ENCODE data around the gene ATP4B. TPM values are rescaled to one million over a fixed set of nuclear protein-coding genes. Genes with fewer than 3 reads are reported as not detected.
A peak's percentile ranks its signal among the peaks of the same experiment; 100 is the strongest.

The ATP4B gene
- total and polyA plus RNA-seq, 2 of the 8 experiments (the other 6 are each of a cell fraction or from before 2014, with no cell fraction given) = 0.05 TPM; not detected in 1

DNA sequence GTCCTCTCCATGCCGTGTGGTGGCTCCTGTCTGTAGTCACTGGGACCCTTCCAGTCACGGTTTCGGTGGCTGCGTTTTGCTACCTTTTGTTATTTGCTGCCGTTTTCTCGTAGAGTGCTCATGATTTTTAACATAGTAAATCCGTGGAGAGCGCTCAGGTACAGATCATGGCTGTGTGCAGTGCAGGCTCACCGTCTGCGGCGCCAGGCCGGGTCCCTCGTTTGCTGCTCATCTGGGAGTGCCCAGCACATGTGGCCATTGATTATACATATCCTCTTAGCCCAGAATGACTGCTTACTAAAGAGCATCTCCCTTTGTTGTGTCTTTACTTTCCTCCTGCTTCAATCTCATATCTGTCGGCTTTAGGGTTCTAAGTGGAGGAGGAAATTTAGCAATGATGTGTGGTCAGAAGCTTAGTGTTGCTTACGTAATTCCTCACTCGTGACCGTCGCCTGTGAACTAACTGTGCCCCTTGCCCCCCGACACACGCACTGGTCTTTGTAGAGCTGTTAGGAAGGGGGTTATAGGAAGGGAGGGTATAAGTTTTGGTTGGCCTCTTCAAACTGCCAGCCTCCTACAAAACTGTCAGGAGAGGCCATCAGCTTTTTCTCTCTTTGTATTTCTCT lies 41.6 kb downstream of the ATP4B start:
- H3K4me1 ChIP-seq (replicated peaks in 1 of 4; ENCODE audit: control insufficient read depth in 3 of 4, insufficient read depth in 4 of 4, low read length in 3 of 4) = peaks cover 5 to 14% (median 12%) of the 10 kb centered on the region in 4 experiments; a peak in 6 of 7 replicates
- no peak for DNase-seq (ENCODE audit: low read depth in 1 of 2, low spot score in 2 of 2)
- H4K20me1 ChIP-seq (replicated peaks in 1 of 2; ENCODE audit: control insufficient read depth in 1 of 2, insufficient read depth in 2 of 2, low read length in 2 of 2) = peaks cover 0 to 14% of the 10 kb centered on the region in 2 experiments
- H3K79me2 ChIP-seq (ENCODE audit: control insufficient read depth in 1 of 2, insufficient read depth in 2 of 2, low read length in 2 of 2) = peaks cover 7 to 48% of the 10 kb centered on the region in 2 experiments
- peak overlapping the region; percentile 32 for H4K5ac ChIP-seq (ENCODE audit: insufficient read length, low read depth, low read length)
- no peak overlapping the region for H2BK12ac ChIP-seq (ENCODE audit: low read depth, low read length)
- H4K91ac ChIP-seq (replicated peaks; ENCODE audit: insufficient read length, low read length) = peak overlapping the region; percentile 1
- peak overlapping the region in 1 of 4 experiments; percentile 44; a peak in 3 of 7 replicates for H3K9ac ChIP-seq (replicated peaks in 1 of 4; ENCODE audit: extremely low read depth in 1 of 4, low read depth in 3 of 4, low read length in 3 of 4)
- no peaks in the 10 kb centered on the region for H3K9me3 ChIP-seq (ENCODE audit: insufficient read depth in 2 of 2, low read depth in 1 of 2, low read length in 1 of 2)
- peak overlapping the region; percentile 13 for H2BK5ac ChIP-seq (ENCODE audit: low read depth, low read length)
- no peaks in the 10 kb centered on the region; a peak in 1 of 7 replicates for H3K27me3 ChIP-seq (replicated peaks in 1 of 4; ENCODE audit: control insufficient read depth in 3 of 4, extremely low read depth in 1 of 4, insufficient read depth in 3 of 4, low read length in 3 of 4)
- H3K4me3 ChIP-seq (ENCODE audit: extremely low read depth in 1 of 4, insufficient read depth in 2 of 4, low read depth in 3 of 4, low read length in 4 of 4) = no peak overlapping the region
- H3K4me2 ChIP-seq (ENCODE audit: insufficient read depth in 1 of 2, low read depth in 2 of 2, low read length in 2 of 2) = peak overlapping the region; percentile 26 to 40; a peak in 1 of 4 replicates
- peak overlapping the region; percentile 20; the same call in 1 of the 2 replicates for H3K18ac ChIP-seq (ENCODE audit: extremely low read depth, low read length)
- no peak overlapping the region for H4K8ac ChIP-seq (ENCODE audit: extremely low read depth, insufficient read depth, low read length)
- TF ChIP-seq EP300 (IDR thresholded peaks at IDR 0.05; ENCODE audit: borderline replicate concordance in 1 of 2, low read depth in 2 of 2, low read length in 2 of 2) = no peak
- peak overlapping the region; percentile 2 for H3K4ac ChIP-seq (replicated peaks; ENCODE audit: insufficient read length, low read depth, low read length)
- 84% methylated on average over 20 of the region's 20 CpGs; no CpG with 5 or more reads in 1 of the 2 experiments for WGBS, 2 experiments (ENCODE audit: extremely low coverage in 1 of 2, insufficient coverage in 1 of 2, insufficient read length in 1 of 2, insufficient replicate concordance in 2 of 2, low coverage in 1 of 2, low lambda C conversion rate in 2 of 2, missing lambda C conversion rate in 1 of 2)
- no peak overlapping the region for H2BK20ac ChIP-seq (ENCODE audit: low read length)
- H3K23me2 ChIP-seq (ENCODE audit: low read depth, low read length) = peaks cover 8% of the 10 kb centered on the region
- no peak overlapping the region for H3K56ac ChIP-seq (replicated peaks; ENCODE audit: insufficient read length, low read depth, low read length)
- ChIA-PET CTCF (ENCODE audit: partially characterized antibody) (interaction anchor here (0.7 to 2.0 kb wide), 9 partner anchors 13 to 289 kb away, joined by 3 to 6 read pairs (median 4); no protein-coding TSS in a partner anchor), POLR2A (ENCODE audit: partially characterized antibody) (interaction anchor here (0.6 to 1.0 kb wide), 3 partner anchors 13 to 484 kb away, joined by 3 read pairs; no protein-coding TSS in a partner anchor)
- no peak overlapping the region for H3K23ac ChIP-seq (ENCODE audit: insufficient read length)
- H2AK5ac ChIP-seq (ENCODE audit: low read depth, low read length) = no peak overlapping the region
- no peak overlapping the region for H2BK120ac ChIP-seq (replicated peaks; ENCODE audit: low read depth, low read length)
- no peak overlapping the region for H2BK15ac ChIP-seq (ENCODE audit: low read length)
- H3K27ac ChIP-seq (ENCODE audit: low read depth, low read length) = peak overlapping the region; percentile 65; the same call in 1 of the 2 replicates
- H3K14ac ChIP-seq (ENCODE audit: insufficient read length) = no peak overlapping the region
- no peak overlapping the region for H2AFZ ChIP-seq (ENCODE audit: low read length)
- FAIRE-seq = no peak
- peaks cover 27% of the 10 kb centered on the region for H3K79me1 ChIP-seq (ENCODE audit: low read depth, low read length)
- H3K36me3 ChIP-seq (ENCODE audit: control insufficient read depth in 2 of 4, insufficient read depth in 4 of 4, low read length in 3 of 4) = peaks cover 0 to 10% (median 1%) of the 10 kb centered on the region in 4 experiments; a peak in 4 of 8 replicates

Measured in H1 (cell line).